OCI-LY3 (cell line): ENCODE results near the gene IFNGR2.

ENCODE experiments used
- CTCF ChIP-seq: fragments of 200-600, 300-600 bp; sonication (generic); IDR thresholded peaks from 2 replicates; pipeline ENCODE4 v1.5.1; 2014; ENCODE audit warnings: antibody characterized with exemption, low read length, low read depth
- EZH2phosphoT487 ChIP-seq: fragments of 200-600 bp; shearing (Covaris generic); IDR thresholded peaks from 2 replicates; pipeline ENCODE4 v1.6.1; 2018; ENCODE audit warnings: antibody characterized with exemption, mixed run types, low read depth

DNA sequence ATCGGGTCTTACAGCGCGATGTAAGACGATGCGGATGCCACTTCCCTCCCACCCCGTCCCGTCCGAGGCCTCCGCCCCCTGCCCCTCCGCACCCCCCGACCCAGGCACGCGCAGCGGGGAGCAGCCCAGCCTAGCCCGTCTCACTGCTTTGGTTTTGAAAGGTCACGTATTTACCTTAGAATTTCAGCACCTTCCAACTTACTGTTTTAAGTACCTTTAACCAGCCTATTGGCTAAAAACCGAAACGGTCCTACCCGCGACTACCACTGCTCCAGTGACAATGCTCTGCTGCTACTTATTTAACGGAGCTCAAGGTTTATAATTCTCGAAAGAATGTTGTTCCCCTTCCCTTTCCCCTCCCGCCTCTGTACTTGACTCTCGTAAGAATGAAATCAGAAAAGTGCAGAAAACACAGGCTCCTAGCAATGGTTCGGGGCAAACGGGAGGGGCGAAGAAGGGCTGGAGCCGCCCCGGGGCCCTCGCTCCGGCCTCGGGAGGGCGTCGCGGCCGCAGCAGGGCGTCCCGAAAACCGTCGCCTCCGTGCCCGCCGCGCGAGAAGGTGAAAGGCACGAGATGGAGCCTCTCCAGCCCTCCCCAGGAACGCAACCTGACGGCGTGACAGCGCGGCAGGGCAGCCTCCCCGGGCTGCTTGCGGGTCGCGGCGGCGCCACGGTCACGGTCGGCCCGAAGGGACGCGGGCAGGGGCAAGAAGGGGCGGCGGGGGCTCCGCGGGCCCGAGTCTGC lies 75.9 kb downstream of the IFNGR2 start:
- 0 out of 2 replicates have a peak, but pooled peaks have one; percentile 4 for TF ChIP-seq CTCF
- TF ChIP-seq EZH2phosphoT487, result no peak
